Stimulated activated CD4-positive, alpha-beta T cell treated with anti-CD3 and anti-CD28 coated beads, Interleukin-12 subunit alpha, Interleukin-12 subunit beta, amount 100 ng/mL, for 24 hours (primary cell): Measurements from ENCODE around the gene NAP1L1.
A peak's percentile ranks its signal among the peaks of the same experiment; 100 is the strongest.

Experiments
- DNase-seq, 2 experiments: peaks; one replicate each; pipeline ENCODE4 v3.0.0-alpha.2; 2020; ENCODE audit warnings: low read depth in 2 of 2

The NAP1L1 gene

GRCh38 chr12:76020731-76021672 is 63.5 kb downstream of the NAP1L1 start:
- DNase-seq = peak in 1 of 2 experiments; percentile 65

GRCh38 chr12:76020281-76020680 is 64.2 kb downstream of the NAP1L1 start:
- peak in 1 of 2 experiments; percentile 70 for DNase-seq

GRCh38 chr12:76018672-76019071 is 65.8 kb downstream of the NAP1L1 start:
- no peak for DNase-seq

- no peak for DNase-seq
Measured at GRCh38 chr12:76018111-76018510, 66.4 kb downstream of the NAP1L1 start.

GRCh38 chr12:76014007-76014406 is 70.5 kb downstream of the NAP1L1 start:
- DNase-seq = no peak

- DNase-seq = no peak
Measured at GRCh38 chr12:76013603-76014002, 70.9 kb downstream of the NAP1L1 start.

GRCh38 chr12:76012644-76013043 is 71.8 kb downstream of the NAP1L1 start:
- DNase-seq = no peak

GRCh38 chr12:76010732-76011458 is 73.6 kb downstream of the NAP1L1 start:
- DNase-seq = no peak

GRCh38 chr12:76008428-76008827 is 76.1 kb downstream of the NAP1L1 start:
- no peak for DNase-seq

GRCh38 chr12:76007640-76008039 is 76.8 kb downstream of the NAP1L1 start:
- DNase-seq = no peak

GRCh38 chr12:76006028-76006925 is 78.2 kb downstream of the NAP1L1 start:
- DNase-seq = no peak

- no peak for DNase-seq
Measured at GRCh38 chr12:76003355-76003638, 81.2 kb downstream of the NAP1L1 start.

- no peak for DNase-seq
Measured at GRCh38 chr12:76002598-76003354, 81.7 kb downstream of the NAP1L1 start.

- no peak for DNase-seq
Measured at GRCh38 chr12:75998292-75999063, 86.0 kb downstream of the NAP1L1 start.

GRCh38 chr12:75997658-75998057 is 86.8 kb downstream of the NAP1L1 start:
- DNase-seq = no peak

- no peak for DNase-seq
Measured at GRCh38 chr12:75996861-75997447, 87.5 kb downstream of the NAP1L1 start.

- no peak for DNase-seq
Measured at GRCh38 chr12:75995691-75996090, 88.8 kb downstream of the NAP1L1 start.

- DNase-seq = no peak
Measured at GRCh38 chr12:75994069-75994740, 90.3 kb downstream of the NAP1L1 start.

GRCh38 chr12:75991753-75992152 is 92.7 kb downstream of the NAP1L1 start:
- DNase-seq = no peak
